Upper lobe of right lung (tissue), 1 donor: Measurements from ENCODE around the gene FRMD4B. TPM values are rescaled to one million over a fixed set of nuclear protein-coding genes. Genes with fewer than 3 reads are reported as not detected.
"Not testable (repeated sequence)": the region's sequence is repeated elsewhere in the genome, so short reads cannot be mapped to it uniquely, and the experiment has no call there.

Experiments
- ATAC-seq: fragments of 200-7000 bp; cut with Tn5 transposase; one replicate; pipeline ENCODE4 v1.9.1; 2020; ENCODE audit warnings: mild to moderate bottlenecking, moderate library complexity
- DNase-seq: peaks from one replicate; pipeline ENCODE4 v3.0.0-alpha.2; 2020
- H3K27ac ChIP-seq: fragments of 200-600 bp; one replicate; pipeline ENCODE4 v1.8.0; 2022
- H3K27me3 ChIP-seq: fragments of 200-600 bp; one replicate; pipeline ENCODE4 v1.8.0; 2022; ENCODE audit warnings: mild to moderate bottlenecking
- H3K36me3 ChIP-seq: fragments of 200-600 bp; one replicate; pipeline ENCODE4 v1.8.0; 2022
- H3K4me1 ChIP-seq: fragments of 200-600 bp; one replicate; pipeline ENCODE4 v1.8.0; 2022
- H3K4me3 ChIP-seq: fragments of 200-600 bp; one replicate; pipeline ENCODE4 v1.8.0; 2022; ENCODE audit warnings: mild to moderate bottlenecking
- H3K9me3 ChIP-seq: fragments of 200-600 bp; one replicate; pipeline ENCODE4 v1.8.0; 2022
- intact Hi-C: fragments of 100-400 bp; cut with DNase I; formaldehyde crosslinking; loops from one replicate; pipeline ENCODE4 v1.11.0; 2022
- total RNA-seq: library from RNA; stranded (reverse); fragmentation: NEBNext Ultra II Directional; extraction: Animal tissue kit (Norgen Biotek cat#: 25700); gene quantifications from one replicate; pipeline ENCODE4 v1.2.1, GENCODE V29; 2021
- TF ChIP-seq, protein P1 (sequence below): fragments of 200-600 bp; IDR thresholded peaks from one replicate; pipeline ENCODE4 v1.8.0; 2022; ENCODE audit warnings: antibody characterized with exemption
- donor health status: DM: no; HTN: yes; CAD: no; lungs with severe emphysema.

Gene FRMD4B
- total RNA-seq, 1 donor from 2014 or later: 60.7 TPM

DNA sequence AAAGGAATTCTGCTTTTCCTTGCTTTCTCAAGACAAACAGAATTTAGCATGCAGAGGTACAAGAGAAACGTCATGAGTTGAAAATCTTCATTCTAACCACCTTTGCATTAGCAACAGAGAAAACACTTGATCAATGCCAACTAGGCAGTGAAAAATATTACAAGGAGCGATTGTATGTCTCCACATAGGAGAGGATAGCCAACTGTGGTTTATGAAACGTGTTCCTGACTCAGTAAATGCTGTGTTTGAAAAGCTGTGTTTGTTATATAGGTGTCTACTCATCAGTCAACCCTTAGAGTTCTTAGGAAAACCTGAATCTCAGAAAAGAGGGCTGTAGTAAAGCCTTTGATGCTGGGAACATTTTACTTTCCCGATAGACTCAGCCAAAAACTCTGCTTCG lies 102.4 kb downstream of the FRMD4B start:
- Histone ChIP-seq H3K4me1 (peaks cover 6% of the 10 kb centered on the region), H3K4me3 (no peak overlapping the region), H3K27me3 (no peaks in the 10 kb centered on the region), H3K36me3 (peaks cover 25% of the 10 kb centered on the region), H3K9me3 (no peaks in the 10 kb centered on the region), H3K27ac (no peak overlapping the region)
- DNase-seq (no peak), ATAC-seq (no peak)
- TF ChIP-seq, protein P1, sequence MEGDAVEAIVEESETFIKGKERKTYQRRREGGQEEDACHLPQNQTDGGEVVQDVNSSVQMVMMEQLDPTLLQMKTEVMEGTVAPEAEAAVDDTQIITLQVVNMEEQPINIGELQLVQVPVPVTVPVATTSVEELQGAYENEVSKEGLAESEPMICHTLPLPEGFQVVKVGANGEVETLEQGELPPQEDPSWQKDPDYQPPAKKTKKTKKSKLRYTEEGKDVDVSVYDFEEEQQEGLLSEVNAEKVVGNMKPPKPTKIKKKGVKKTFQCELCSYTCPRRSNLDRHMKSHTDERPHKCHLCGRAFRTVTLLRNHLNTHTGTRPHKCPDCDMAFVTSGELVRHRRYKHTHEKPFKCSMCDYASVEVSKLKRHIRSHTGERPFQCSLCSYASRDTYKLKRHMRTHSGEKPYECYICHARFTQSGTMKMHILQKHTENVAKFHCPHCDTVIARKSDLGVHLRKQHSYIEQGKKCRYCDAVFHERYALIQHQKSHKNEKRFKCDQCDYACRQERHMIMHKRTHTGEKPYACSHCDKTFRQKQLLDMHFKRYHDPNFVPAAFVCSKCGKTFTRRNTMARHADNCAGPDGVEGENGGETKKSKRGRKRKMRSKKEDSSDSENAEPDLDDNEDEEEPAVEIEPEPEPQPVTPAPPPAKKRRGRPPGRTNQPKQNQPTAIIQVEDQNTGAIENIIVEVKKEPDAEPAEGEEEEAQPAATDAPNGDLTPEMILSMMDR: no peak
- intact Hi-C loops: no loop called here

GRCh38 chr3:69282181-69282580 lies 103.7 kb downstream of the FRMD4B start:
- no peaks in the 10 kb centered on the region for H3K9me3 ChIP-seq
- peaks cover 18% of the 10 kb centered on the region for H3K36me3 ChIP-seq
- no peak overlapping the region for H3K27ac ChIP-seq
- ATAC-seq (peak; percentile 80), DNase-seq (no peak)
- TF ChIP-seq, protein P1: no peak
- no peaks in the 10 kb centered on the region for H3K27me3 ChIP-seq
- H3K4me3 ChIP-seq: no peak overlapping the region
- H3K4me1 ChIP-seq: peaks cover 6% of the 10 kb centered on the region
- intact Hi-C loops: no loop called here

DNA sequence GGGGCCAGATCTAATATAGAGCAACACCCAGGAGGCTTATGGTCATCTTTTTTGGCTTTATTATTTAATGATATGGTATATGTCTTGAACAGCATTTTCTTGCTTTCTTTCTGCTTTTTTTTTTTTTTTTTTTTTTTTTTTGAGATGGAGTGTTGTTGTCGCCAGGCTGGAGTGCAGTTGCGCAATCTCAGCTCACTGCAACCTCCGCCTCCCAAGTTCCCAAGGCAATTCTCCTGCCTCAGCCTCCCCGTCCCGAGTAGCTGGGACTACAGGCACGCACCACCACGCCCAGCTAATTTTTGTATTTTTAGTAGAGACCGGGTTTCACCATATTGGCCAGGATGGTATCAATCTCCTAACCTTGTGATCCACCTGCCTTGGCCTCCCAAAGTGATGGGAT lies 108.5 kb downstream of the FRMD4B start:
- H3K27me3 ChIP-seq, H3K4me3 ChIP-seq, DNase-seq, intact Hi-C loops, H3K36me3 ChIP-seq, ATAC-seq, H3K9me3 ChIP-seq, H3K27ac ChIP-seq, H3K4me1 ChIP-seq: not testable (repeated sequence)

- H3K36me3 ChIP-seq: no peaks in the 10 kb centered on the region
- H3K27ac ChIP-seq: no peak overlapping the region
- ATAC-seq (no peak), DNase-seq (no peak)
- TF ChIP-seq, protein P1: no peak
- H3K9me3 ChIP-seq: no peaks in the 10 kb centered on the region
- H3K4me3 ChIP-seq: no peak overlapping the region
- intact Hi-C loops: no loop called here
- H3K27me3 ChIP-seq: no peaks in the 10 kb centered on the region
- H3K4me1 ChIP-seq: peaks cover under 1% of the 10 kb centered on the region
These were observed 109.0 kb downstream of the FRMD4B start for GRCh38 chr3:69276884-69277283.

DNA sequence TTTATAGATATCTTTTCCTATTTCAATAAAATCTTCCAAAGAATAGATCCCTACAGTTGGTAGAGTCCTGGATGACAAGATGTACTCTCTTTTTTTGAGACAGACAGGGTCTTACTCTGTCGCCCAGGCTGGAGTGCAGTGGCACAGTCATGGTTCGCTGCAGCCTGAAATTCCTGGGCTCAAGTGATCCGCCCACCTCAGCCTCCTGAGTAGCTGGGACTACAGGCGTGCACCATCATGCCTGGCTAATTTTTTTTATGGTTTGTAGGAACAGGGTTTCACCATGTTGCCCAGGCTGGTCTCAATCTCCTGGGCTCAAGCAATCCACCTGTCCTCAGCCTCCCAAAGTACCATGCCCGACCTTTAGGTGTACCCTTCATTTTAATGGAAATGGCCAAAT lies 109.7 kb downstream of the FRMD4B start:
- H3K27ac ChIP-seq, DNase-seq, H3K27me3 ChIP-seq, H3K4me3 ChIP-seq, H3K9me3 ChIP-seq, H3K4me1 ChIP-seq, ATAC-seq, H3K36me3 ChIP-seq, intact Hi-C loops: not testable (repeated sequence)

DNA sequence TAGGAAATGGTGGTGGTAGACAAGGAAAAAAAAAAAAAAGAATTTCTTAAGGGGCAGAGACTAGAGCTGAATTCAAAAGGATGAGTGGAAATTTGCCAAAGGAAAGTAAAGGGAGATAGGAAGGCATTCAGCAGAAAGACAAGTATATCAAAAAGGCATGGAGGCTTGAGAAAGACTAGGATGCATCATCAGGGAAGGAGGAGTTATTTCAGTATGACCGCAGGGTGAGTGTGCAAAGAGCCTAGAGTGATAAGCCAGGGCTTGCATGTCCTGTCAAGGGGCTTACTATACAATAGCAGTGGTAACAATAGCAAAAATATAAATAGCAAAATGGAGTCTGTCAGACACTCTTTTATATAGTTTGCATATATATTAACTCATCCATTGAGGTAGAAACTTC lies 112.0 kb downstream of the FRMD4B start:
- no peak for ATAC-seq

DNA sequence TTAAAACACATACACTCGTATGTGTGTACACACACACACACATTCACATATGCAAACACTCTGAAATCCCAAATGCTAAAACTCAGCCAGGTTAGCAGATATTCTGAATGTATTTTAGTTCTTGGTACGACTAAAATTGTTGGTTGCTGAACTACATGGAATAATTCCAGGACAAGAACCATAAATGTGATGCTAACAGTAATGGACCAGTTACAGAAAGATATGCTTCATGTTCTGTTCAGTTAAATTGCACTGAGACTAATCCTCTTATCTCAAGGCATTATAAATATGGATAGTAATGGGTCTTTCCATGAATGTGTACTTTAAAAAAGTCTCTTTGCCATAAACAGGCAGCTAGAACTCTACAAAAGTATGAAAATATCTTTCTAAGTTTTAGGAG lies 113.3 kb downstream of the FRMD4B start:
- no peaks in the 10 kb centered on the region for H3K4me1 ChIP-seq
- no peaks in the 10 kb centered on the region for H3K27me3 ChIP-seq
- H3K36me3 ChIP-seq: no peaks in the 10 kb centered on the region
- H3K4me3 ChIP-seq: no peak overlapping the region
- H3K9me3 ChIP-seq: no peaks in the 10 kb centered on the region
- intact Hi-C loops: no loop called here
- DNase-seq: no peak
- TF ChIP-seq, protein P1: no peak
- no peak for ATAC-seq
- no peak overlapping the region for H3K27ac ChIP-seq

More for the DNA sequence above, 112.0 kb downstream of the FRMD4B start:
- H3K27me3 ChIP-seq: no peaks in the 10 kb centered on the region
- H3K4me1 ChIP-seq: no peaks in the 10 kb centered on the region
- no peaks in the 10 kb centered on the region for H3K9me3 ChIP-seq
- H3K4me3 ChIP-seq: no peak overlapping the region
- no peaks in the 10 kb centered on the region for H3K36me3 ChIP-seq
- no peak overlapping the region for H3K27ac ChIP-seq
- intact Hi-C loops: no loop called here
- TF ChIP-seq, protein P1: no peak
- no peak for DNase-seq
